ENCODE results near the gene CCDC57.

GRCh38 chr17:82152556-82153294, 59.9 kb downstream of the CCDC57 start:
- TF ChIP-seq CTCF (IDR thresholded peaks at IDR 0.05): no peak
- no peak for TF ChIP-seq POLR2A (IDR thresholded peaks at IDR 0.05; ENCODE audit: low read depth)
- TF ChIP-seq POLR2AphosphoS5 (IDR thresholded peaks at IDR 0.05): no peak

All from esophagus muscularis mucosa (tissue), 3 donors.